CD4-positive, alpha-beta T cell treated with Interleukin-17A for 4 hours (primary cell): Measurements from ENCODE around the gene CEP128.
"Not testable (repeated sequence)": the region's sequence is repeated elsewhere in the genome, so short reads cannot be mapped to it uniquely, and the experiment has no call there.

Experiments
- DNase-seq: peaks from one replicate; pipeline ENCODE4 v3.0.0-alpha.2; 2020; ENCODE audit warnings: mixed read lengths

CEP128 gene

DNA sequence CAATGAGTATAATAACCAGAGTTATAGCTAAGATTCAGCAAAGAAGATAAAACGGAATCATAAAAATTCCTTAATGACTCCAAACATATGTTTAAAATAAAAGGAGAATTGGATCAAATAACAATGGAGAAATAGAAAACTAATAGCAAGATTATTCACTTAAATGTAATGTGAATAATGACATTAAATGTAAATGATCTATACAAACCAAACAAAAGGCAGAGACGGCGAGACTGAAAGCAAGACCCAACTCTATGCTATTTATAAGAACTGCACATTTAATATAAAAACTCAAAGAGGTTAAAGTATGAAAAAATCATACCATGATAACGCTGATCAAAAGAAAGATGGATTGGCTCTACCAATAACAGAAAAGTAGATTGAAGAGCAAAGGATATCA lies 10.0 kb upstream of the CEP128 start:
- no peak for DNase-seq

GRCh38 chr14:80948291-80948690 lies 6.8 kb upstream of the CEP128 start:
- no peak for DNase-seq

- DNase-seq, result no peak
Observed at GRCh38 chr14:80946797-80947196, 5.3 kb upstream of the CEP128 start.

GRCh38 chr14:80946187-80946586 lies 4.6 kb upstream of the CEP128 start:
- no peak for DNase-seq

DNA sequence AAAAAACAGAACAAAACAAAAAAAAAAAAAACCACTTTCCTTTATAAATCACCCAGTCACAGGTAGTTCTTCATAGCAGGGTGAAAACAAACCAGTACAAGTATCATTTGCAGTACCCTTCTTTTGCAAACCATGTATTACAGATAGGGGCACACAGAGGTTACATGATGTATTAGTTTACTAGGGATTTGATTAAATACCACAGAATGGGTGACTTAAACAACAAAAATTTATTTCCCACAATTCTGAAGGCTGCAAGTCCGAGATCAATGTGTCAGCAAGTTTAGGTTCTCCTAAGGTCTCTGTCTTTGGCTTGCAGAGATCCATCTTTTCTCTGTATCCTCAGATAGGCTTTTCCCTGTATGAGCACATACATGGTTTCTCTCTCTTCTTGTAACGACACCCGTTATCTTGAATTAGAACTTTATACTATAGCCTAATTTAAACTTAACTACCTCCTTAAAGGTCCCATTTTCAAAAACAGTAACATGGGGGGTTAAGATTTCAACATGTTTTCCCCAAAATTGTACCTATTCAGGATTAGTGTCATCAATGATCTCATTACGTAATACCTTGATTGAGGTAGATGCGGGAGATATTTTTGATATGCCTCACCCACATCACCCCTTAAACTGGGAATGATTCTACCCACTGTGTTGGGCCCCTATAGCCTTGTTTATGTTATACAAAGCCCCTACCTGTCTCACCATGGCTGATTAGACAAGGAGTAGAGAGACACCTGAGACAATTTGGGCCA lies 3.5 kb upstream of the CEP128 start:
- no peak for DNase-seq

DNA sequence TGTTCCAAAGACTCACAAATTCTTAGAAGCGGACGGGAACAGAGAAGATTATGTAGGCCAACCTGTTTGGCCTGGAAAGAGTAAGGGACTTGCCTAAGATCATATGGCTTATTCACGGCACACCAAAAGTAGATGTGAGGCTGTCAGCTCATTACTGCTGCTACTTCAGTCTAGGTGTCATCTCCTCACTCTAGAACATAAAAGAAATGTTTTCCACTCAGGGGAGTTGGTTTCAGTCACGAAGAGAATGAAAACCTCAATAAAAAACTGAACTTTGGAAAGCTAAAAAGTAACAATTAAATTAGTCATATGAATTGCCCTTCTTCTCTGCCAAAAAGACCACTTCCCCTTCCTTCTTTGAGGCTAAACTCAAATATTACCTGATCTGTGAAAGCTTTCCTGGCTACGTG lies 658 bp upstream of the CEP128 start:
- no peak for DNase-seq

- DNase-seq, result no peak
Observed at GRCh38 chr14:80940146-80940545, 1.4 kb downstream of the CEP128 start.

DNA sequence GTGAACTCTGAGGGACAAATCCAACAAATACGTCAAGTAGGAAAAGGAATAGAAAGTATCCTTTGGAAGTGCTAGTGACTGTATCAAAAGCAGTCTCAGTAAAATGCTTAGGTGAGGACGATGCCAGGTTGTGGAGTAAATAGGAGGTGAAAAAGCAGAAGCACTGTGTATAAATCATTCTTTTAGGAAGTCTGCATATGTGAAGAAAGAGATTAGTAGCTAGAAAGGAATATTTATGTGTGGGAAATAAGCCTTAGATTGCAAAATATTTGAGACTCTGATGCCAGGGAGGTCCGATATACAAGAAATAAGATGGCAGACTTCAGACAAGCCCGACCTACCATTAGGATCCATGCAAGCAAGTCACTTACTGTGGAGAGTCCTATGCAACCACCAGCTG lies 7.9 kb downstream of the CEP128 start:
- no peak for DNase-seq

DNA sequence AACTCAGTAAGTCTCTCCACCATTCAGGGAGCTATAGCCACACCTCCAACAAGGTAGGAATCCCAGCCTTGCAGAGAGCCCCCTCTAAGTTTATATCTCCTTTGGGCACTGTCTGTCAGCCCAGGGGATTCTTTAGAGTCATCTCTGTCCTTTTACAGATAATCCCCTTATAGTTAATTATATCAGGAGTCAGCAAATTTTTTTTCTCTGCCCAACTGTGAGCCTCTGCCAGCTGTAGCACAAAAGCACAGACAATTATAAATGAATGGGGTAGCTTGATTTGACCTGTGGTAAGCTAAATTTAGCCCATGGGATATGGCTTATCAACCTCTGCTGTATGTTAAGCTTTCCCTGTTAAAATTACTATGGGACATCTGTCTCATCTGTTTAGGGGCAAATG lies 8.3 kb downstream of the CEP128 start:
- DNase-seq, result no peak

DNA sequence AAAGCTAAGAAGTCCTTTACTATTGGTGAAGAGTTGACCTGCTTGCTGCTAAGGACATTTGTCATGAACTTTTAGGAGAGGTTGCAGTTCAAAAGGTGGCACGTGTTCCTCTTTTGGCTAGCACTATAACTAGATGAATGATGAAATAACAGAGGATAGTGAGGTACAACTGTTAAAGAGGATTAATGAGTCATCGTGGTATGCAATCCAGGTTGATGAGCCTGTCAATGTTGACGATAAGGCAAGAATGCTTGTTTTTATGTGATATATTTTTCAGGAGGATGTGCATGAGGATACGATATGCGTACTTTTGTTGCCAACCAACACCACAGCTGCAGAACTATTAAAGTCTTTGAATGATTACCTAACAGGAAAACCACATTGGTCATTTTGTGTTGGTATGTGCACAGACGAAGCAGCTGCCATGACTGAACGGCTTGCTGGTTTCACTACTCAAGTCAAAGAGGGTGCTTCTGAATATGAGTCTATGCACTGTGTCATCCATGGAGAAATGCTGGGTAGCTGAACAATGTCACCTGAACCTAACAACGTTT lies 10.6 kb downstream of the CEP128 start:
- peak; percentile 56 for DNase-seq

- DNase-seq, result no peak
Observed at GRCh38 chr14:80930095-80930494, 11.4 kb downstream of the CEP128 start.

GRCh38 chr14:80927083-80927989 lies 14.2 kb downstream of the CEP128 start:
- DNase-seq, result no peak

DNA sequence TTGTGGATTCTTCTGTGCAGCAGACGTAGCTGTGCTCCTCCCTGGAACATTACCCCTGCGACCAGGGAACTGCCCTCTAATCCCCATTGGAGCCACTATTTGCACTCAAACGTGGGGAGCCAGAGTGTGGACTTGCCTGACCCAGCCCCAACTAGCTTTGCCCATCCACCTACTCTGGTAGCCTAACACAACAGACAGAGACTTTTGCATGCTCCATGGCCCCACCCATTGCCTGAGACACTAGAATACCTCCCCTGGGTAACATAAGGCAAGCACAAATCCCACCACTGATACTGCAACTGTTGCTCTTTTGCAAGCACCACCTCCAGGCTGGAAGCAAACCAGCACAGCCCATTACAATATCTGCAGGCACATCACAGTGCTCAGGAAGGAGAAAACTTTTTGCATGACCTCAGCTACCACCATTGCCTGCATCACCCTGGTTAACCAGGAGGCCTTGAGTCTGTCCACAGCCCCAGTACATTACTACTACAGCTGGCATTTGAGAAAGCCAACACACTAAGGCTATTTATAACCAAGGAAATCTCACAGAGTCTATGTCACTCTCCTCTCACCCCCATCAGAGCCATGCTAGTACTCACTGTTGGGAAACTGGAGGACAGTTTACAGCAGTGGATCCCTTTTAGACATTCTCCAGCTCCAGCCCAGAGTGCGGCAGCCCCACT lies 15.0 kb downstream of the CEP128 start:
- DNase-seq, result no peak

DNA sequence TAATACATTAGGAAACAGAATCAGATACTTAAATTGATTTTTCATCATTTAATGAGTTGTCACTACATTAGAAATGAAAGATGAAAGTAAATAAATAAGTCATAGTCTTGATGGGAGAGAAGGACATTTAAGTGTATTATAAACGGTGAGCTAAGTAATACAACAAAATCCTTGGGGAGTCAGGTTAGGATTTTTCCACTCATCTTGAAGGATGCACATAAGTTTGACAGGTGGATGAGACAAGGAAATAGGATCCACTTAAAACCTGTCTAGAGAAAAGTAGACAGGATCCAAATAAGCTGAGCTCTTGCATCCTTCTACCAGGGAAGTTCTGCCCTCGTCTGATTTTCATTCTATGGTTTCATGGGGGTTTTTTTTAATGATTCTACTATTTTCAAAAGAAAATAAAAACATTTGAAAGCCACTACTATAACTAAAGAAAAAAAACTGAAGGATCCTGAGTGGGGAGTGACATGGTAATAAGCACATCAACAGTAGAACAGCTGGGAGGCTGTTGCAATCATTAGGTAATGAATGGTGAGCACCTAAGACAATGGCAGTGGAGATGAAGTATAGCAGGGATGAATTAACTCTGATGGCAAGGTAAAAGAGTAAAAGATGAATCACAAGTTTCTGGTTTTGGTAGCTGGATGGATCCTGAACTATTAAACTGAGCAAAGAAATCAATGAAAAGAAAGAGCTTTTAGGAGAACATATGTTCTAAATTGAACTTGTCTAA lies 17.0 kb downstream of the CEP128 start:
- no peak for DNase-seq

GRCh38 chr14:80923368-80923767 lies 18.2 kb downstream of the CEP128 start:
- no peak for DNase-seq

- DNase-seq, result no peak
Observed at GRCh38 chr14:80919622-80920021, 21.9 kb downstream of the CEP128 start.

GRCh38 chr14:80912013-80912412 lies 29.5 kb downstream of the CEP128 start:
- DNase-seq, result not testable (repeated sequence)

GRCh38 chr14:80906946-80907345 lies 34.6 kb downstream of the CEP128 start:
- no peak for DNase-seq

DNA sequence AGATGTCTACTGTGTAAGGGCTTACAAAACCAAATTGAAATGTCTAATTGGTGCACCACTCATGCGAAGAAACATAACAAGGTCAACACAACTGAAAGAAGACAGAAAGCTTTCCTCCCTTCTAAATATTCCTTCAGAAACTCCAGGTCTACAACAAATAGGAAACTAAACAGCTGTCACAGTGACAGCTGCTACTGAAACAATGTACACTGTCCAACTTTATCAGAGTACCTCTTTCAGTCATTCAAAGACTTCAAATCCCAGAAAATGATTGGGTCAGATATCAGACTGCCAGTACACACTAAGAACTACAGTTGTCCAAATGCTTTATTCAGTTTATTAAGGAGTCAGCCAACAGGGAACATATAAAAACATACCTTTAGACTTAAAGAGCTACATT lies 35.2 kb downstream of the CEP128 start:
- no peak for DNase-seq

- DNase-seq, result no peak
Observed at GRCh38 chr14:80902608-80903007, 38.9 kb downstream of the CEP128 start.

- no peak for DNase-seq
Observed at GRCh38 chr14:80901822-80902221, 39.7 kb downstream of the CEP128 start.

DNA sequence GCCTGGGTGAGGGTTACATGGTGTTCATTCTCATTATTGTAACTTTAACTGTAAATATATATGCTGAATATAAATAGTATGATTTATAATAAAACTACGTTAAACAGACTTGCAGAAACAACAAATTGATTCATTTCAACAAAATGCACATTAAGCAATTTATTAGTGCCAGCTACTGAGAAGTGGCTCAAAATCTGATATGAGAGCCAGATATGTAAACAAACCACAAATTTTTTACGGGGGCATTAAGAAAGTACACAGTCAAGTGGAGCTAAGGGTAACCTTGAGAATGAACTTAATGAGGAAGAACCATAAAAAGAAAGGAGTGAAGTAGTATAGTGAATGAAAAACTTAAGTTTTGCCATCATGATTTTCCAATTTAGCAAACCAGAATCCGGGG lies 40.3 kb downstream of the CEP128 start:
- DNase-seq, result no peak

GRCh38 chr14:80872645-80873044 lies 68.9 kb downstream of the CEP128 start:
- no peak for DNase-seq
